ENCODE measurements around the gene ZPBP.

ZPBP gene

GRCh38 chr7:50037086-50037485 lies 56.0 kb downstream of the ZPBP start:
- no peak for DNase-seq

GRCh38 chr7:50022991-50023390 lies 70.1 kb downstream of the ZPBP start:
- DNase-seq, result no peak

GRCh38 chr7:50022451-50022850 lies 70.6 kb downstream of the ZPBP start:
- DNase-seq, result no peak

- no peak for DNase-seq
Measured at GRCh38 chr7:49995681-49996080, 97.4 kb downstream of the ZPBP start.

GRCh38 chr7:49986191-49986590 lies 106.9 kb downstream of the ZPBP start:
- no peak for DNase-seq

GRCh38 chr7:49980465-49980864 lies 112.6 kb downstream of the ZPBP start:
- no peak for DNase-seq

- DNase-seq, result no peak
Measured at GRCh38 chr7:49976238-49976637, 116.8 kb downstream of the ZPBP start.

- no peak for DNase-seq
Measured at GRCh38 chr7:49974035-49974434, 119.0 kb downstream of the ZPBP start.

- no peak for DNase-seq
Measured at GRCh38 chr7:49937608-49938007, 155.4 kb downstream of the ZPBP start.

- DNase-seq, result no peak
Measured at GRCh38 chr7:49931627-49932026, 161.4 kb downstream of the ZPBP start.

- no peak for DNase-seq
Measured at GRCh38 chr7:49928787-49929186, 164.3 kb downstream of the ZPBP start.

- DNase-seq, result no peak
Measured at GRCh38 chr7:49927631-49928030, 165.4 kb downstream of the ZPBP start.

GRCh38 chr7:49926720-49927119 lies 166.3 kb downstream of the ZPBP start:
- no peak for DNase-seq

- no peak for DNase-seq
Measured at GRCh38 chr7:49911909-49912308, 181.1 kb downstream of the ZPBP start.

GRCh38 chr7:49894543-49894942 lies 198.5 kb downstream of the ZPBP start:
- no peak for DNase-seq

GRCh38 chr7:49893131-49893530 lies 199.9 kb downstream of the ZPBP start:
- no peak for DNase-seq

GRCh38 chr7:49892481-49892880 lies 200.6 kb downstream of the ZPBP start:
- DNase-seq, result no peak

Data from right hindlimb (tissue), 1 donor.